HG02610 (cell line): ENCODE measurements around the gene STPG4.
"Not testable (repeated sequence)": the region's sequence is repeated elsewhere in the genome, so short reads cannot be mapped to it uniquely, and the experiment has no call there.

Source experiments
- ATAC-seq: cut with Tn5 transposase; IDR thresholded peaks from one replicate; pipeline ENCODE4 v1.9.1; 2021; ENCODE audit warnings: mild to moderate bottlenecking, moderate library complexity; ENCODE audit not compliant: unreplicated experiment

STPG4 gene

DNA sequence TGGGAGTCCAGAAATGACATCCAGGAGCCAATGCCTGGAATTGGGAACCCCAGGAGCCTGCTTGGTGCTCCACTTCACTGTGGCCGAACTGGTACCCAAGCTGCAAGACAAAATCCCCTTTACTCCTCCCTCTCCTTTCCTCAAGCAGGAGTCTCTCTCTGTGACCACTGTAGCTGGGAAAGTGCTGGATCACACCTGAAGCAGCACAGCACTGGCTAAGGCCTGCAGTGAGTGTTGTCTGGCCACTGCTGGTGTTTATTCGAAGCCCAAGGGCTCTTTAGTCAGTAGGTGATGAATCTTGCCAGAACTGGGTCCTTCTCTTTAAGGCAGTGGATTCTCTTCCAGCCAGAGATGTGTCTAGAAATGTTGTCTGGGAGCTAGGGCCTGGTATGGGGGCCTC, 26.4 kb downstream of the STPG4 start:
- ATAC-seq, result no peak

DNA sequence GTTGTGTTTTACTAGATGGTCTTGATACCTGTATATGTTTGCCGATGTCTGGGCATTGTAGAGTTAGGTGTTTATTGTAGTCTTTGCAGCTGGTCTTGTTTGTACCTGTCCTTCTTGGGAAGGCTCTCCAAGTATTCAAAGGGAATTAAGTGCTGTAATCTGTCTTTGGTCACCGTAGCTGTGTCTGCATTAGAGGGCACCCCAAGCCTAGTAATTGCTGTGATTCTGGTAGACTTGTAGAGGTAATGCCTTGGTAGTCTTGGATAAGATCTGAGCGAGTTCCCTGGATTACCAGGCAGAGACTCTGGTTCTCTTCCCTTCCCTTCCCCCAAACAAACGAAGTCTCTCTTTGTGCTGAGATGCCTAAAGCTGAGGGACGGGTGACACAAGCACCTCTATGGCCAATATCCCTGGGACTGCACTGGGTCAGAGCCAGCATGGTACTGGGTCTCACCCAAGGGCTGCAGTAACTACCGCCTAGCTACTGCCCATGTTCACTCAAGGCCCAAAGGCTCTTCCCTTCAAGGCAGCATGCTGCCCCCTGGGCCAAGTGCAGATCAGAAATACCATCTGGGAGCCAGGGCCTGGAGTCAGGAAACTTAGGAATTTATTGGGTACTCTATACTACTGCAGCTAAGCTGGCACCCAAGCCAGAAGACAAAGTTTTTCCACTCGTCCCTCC, 27.1 kb downstream of the STPG4 start:
- no peak for ATAC-seq

DNA sequence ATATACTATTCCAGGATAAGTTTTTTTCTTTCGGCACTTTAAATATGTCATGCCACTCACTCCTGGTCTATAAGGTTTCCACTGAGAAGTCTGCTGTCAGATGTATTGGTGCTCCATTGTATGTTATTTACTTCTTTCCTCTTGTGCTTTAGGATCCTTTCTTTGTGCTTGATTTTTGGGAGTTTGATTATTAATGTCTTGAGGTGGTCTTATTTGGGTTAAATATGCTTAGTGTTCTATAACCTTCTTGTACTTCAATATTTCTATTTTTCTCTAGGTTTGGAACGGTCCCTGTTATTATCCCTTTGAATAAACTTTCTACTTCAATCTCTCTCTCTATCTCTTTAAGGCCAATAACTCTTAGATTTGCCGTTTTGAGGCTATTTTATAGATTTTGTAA, 28.3 kb downstream of the STPG4 start:
- ATAC-seq, result no peak

DNA sequence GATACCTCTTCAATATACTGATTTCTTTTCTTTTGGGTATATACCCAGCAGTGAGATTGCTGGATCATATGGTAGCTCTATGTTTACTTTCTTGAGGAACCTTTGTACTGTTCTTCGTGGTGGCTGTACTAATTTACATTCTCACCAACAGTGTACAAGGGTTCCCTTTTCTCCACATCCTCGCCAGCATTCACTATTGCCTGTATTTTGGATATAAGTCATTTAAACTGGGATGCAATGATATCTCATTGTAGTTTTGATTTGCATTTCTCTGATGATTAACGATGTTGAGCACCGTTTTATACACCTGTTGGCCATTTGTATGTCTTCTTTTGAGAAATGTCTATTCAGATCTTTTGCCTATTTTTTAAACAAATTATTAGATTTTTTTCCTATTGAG, 30.4 kb downstream of the STPG4 start:
- ATAC-seq, result not testable (repeated sequence)

DNA sequence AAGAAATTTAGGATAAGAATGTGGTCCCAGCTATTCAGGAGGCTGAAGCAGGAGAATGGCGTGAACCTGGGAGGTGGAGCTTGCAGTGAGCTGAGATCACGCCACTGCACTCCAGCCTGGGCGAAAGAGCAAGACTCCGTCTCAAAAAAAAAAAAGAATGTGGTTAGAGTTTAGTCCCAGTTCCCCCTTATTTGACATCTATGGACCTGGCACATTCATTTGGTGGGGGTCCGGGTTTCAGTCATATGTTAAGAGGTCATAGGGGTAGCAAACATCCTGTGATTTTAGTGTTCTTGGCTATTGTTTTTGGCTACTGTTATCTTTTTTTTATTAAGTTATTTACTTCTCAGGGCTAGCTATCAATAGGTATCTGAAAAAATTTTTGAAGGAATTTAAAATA, 34.7 kb downstream of the STPG4 start:
- ATAC-seq, result not testable (repeated sequence)

DNA sequence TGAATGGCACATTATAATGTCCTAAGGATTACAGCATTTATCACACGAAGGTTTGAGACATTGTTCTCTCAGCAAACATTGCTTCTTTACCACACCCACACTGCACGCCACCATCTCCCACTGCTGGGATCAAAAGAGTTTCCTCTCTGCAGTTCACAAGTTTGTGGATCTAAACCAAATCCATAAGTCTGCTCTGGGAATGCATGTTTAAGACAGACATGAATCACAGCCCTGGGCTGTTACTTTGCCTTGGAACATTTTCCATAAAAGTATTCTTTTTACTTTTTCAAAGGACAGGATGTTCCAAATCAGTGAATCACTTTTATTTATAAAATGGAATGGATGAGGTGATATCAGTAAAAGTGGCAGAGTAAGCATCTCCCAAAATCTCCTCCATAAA, 36.1 kb downstream of the STPG4 start:
- no peak for ATAC-seq

DNA sequence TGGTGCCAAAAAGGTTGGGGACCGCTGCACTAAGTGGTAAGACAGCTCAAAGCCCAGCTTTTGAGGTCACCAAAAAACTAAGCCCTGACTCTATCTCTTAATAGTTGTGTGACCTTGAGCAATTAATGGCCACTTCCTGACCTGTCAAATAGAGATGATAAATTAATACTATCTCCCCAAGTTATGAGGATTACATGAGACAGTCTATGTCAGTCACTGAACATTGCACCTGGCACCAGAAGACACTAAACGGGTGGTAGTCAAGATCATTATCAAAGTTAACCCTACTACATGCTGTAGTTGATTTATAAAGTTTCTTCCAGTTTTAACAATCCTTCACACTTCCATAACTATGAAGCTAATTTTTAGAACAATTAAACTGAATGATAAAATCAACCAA, 36.5 kb downstream of the STPG4 start:
- ATAC-seq, result no peak

DNA sequence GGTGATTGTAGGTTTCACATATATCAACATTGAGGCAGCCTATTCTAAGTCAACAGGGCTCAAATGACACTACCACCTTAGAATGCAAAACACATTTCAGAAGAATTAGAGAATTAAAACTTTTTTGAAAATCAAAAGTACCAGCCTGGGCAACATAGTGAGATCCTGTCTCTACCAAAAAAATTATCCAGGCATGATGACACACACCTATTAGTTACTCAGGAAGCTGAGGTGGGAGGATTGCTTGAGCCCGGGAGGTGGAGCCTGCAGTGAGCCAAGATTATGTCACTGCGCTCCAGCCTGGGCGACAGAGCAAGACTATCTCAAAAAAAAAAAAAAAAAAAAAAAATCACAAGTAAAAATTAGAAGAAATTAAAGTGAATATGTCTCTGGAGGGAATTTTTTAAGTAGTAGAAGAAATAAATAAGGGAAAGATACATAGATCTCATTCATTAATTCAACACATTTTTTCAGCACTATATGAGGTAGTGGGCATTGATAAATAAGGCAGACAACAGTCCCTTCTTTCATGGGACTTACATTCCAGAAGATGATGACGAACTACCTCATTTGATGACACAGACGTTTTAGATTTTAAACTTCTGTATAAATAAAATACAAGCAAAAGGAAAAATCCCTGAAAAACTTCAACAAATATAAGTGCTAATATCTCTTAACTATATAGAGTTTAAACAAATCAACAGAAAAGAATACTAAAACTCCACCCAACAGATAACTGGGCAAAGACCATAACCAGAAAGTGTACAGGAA, 42.3 kb downstream of the STPG4 start:
- no peak for ATAC-seq

DNA sequence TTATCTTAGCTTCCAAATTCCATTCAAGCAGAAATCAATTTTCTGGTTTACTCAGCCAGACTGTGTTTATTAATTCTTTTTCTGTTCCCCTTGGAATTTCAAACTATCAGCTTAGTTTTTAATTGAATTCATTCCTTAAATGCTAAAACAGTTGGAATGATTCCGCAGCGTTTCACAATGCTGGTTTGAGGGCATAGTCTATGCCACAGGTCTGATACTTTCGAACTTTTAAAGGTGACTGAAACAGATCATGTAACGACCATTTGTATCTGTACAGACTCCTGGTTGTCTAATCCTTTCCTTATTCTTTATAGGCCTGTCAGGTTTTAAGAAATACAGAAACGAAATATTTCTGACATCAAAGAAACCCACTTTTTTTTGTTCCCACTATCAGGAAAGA, 45.4 kb downstream of the STPG4 start:
- ATAC-seq, result no peak

DNA sequence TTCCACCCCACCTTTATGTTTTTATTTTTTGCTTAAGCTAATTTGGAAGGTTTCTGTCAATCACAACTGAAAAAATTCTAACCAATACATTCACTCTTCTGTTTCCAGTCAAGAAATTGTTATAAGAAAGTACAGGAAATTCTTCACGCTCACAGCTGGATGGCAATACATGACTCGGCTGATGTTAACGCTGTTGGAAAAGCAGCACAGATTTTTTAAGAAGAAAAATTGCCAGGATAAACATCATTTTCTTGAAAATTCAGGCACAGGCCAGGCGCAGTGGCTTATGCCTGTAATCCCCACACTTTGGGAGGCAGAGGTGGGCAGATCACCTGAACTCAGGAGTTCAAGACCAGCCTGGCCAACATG, 46.1 kb downstream of the STPG4 start:
- ATAC-seq, result no peak

DNA sequence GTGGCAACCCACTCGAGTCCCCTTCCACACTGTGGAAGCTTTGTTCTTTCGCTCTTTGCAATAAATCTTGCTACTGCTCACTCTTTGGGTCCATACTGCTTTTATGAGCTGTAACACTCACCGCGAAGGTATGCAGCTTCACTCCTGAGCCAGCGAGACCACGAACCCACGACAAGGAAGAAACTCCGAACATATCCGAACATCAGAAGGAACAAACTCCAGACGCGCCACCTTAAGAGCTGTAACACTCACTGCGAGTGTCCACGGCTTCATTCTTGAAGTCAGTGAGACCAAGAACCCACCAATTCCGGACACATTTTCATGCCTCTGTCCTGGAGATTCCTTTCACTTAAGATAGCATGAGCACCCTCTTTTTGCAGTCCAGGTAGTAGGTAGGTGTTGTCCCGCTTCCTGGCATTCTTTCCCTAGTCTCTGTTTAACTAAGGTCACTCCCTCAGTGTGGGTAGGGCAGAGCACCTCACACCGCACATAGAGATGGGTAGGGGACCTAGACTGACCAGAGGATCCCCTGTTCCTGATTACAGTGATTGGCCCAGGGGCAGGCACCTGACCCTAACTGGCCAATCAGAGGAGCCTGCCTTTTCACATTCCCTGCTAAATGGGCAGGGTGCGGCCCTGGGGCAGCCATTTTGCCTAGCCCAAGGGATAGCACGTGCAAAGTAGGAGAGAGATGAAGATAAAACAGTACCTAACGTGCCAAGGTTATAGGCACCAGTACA, 46.7 kb downstream of the STPG4 start:
- not testable (repeated sequence) for ATAC-seq

DNA sequence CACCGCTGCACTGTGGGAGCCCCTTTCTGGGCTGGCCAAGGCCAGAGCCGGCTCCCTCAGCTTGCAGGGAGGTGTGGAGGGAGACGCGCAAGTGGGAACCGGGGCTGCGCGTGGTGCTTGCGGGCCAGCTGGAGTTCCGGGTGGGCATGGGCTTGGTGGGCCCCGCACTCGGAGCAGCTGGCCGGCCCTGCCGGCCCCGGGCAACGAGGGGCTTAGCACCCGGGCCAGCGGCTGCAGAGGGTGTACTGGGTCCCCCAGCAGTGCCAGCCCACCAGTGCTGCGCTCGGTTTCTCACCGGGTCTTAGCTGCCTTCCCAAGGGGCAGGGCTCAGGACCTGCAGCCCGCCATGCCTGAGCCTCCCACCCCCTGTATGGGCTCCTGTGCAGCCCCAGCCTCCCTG, 47.9 kb downstream of the STPG4 start:
- ATAC-seq, result not testable (repeated sequence)

DNA sequence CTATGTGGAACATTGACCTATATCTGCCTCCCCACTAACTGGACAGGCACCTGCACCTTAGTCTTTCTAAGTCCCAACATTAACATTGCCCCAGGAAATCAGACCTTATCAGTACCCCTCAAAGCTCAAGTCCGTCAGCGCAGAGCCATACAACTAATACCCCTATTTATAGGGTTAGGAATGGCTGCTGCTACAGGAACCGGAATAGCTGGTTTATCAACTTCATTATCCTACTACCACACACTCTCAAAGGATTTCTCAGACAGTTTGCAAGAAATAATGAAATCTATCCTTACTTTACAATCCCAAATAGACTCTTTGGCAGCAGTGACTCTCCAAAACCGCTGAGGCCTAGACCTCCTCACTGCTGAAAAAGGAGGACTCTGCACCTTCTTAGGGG, 48.9 kb downstream of the STPG4 start:
- not testable (repeated sequence) for ATAC-seq

DNA sequence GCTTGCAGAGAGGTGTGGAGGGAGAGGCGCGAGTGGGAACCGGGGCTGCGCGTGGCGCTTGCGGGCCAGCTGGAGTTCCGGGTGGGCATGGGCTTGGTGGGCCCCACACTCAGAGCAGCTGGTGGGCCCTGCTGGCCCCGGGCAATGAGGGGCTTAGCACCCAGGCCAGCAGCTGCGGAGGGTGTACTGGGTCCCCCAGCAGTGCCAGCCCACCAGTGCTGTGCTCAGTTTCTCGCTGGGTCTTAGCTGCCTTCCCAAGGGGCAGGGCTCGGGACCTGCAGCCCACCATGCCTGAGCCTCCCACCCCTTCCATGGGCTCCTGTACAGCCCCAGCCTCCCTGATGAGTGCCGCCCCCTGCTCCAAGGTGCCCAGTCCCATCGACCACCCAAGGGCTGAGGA, 55.4 kb downstream of the STPG4 start:
- not testable (repeated sequence) for ATAC-seq

DNA sequence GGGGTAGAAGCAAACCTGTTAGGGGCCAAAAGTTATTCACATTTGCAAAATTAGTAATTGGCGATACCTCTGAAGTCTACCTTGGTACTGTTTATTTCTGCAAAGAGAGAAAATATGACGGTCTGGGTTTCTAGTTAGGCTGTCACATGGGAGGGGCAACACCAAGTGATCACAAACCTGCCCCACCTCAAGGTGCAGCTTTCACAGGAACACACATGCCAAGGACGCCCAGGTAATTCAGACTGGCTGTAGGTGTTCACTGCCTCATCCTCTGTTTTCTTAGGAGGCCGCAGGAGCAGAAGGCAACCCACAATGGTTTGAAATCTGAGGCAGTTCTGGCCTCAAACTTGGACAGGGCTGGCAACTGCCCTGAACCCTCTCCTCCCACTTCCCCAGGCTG, 56.2 kb downstream of the STPG4 start:
- no peak for ATAC-seq

DNA sequence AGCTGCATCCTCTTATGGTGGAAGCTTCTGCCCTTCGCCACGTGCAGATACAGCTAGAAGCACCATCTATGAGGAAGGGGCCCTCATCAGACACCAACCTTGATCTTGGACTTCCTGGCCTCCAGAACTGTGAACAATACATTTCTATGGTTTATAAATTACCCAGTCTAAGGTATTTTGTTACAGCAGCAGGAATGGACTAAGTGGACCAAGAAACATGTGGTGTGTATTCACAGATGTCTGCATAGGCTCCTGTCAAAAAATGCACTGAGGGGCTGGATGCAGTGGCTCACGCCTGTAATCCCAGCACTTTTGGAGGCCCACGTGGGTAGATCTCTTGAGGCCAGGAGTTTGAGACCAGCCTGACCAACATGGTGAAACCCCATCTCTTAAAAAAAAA, 57.5 kb downstream of the STPG4 start:
- no peak for ATAC-seq

DNA sequence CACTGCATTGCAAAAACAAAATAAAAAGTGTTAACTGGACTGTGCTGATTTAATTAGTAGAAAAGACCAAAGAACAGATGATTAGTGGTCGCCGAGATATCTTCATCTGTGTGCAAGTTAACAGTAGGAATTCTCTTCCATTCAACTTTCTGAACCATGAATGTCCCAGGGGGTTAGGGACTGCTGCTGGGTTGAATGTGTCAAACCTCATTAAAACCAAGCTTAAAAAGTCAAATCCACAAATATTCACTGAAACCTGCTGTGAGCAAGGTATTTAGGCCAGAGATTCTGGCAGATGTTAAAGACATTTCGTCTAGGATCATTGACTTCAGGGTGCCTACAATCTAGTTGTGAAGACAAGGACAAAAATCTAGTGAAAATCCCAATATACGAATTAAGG, 58.7 kb downstream of the STPG4 start:
- no peak for ATAC-seq

DNA sequence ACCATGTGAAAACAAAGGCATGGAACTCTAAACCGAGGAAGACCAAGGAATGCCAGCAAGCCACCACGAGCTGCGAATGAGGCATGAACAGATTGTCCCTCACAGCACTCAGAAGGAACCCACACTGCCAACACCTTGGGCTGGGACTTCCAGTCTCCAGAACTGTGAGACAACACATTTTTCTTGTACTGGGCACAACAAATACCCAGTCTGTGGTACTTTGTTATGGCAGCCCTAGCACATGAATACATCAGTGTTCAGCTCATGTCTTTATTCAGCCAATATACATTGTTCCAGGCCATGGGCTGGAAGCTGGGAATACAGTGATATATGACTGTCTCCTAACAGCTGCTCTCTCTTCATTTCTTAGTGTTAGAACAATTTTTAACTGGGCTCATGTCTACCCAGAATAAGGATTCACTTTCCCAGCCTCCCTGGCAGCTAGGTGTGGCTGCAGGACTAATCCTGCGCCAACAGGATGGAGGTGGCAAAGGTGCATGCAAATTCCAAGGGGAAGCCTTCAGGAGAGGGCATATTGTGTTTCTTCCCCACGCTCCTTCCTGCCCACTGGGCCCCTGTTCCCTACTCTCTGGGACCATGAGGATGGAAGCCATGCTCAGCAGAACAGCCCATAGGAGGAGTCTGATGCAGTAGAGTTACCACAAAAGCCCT, 59.6 kb downstream of the STPG4 start:
- no peak for ATAC-seq

DNA sequence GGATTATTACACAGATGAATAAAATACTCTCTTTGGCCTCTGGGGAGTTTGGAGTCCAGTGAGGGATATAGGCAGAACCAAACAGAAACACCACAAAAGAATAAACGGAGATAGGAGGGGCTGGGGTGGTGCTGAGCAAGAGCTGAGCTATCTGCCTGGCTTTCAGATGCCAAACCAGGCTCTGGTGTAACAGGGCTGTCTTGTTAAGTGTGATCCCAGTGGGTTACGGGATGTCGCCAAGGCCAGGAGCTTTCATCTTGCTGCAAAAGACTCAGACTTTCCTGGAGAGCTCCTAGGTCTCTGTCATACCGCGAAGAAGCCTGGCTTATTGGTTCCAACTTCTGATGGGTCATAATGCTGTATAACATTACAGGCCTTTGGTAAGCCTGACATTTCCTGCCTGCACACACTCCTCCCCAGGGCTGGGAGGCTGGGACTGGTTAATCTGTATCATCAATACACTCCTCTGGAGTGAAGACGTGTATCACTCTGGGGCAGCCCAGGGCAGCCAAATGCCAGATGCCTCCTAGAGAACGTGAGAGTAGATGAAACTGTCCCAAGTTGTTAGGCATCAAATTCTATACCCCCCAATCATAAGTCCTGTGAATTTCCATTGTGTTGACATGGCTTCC, 60.5 kb downstream of the STPG4 start:
- ATAC-seq, result no peak

DNA sequence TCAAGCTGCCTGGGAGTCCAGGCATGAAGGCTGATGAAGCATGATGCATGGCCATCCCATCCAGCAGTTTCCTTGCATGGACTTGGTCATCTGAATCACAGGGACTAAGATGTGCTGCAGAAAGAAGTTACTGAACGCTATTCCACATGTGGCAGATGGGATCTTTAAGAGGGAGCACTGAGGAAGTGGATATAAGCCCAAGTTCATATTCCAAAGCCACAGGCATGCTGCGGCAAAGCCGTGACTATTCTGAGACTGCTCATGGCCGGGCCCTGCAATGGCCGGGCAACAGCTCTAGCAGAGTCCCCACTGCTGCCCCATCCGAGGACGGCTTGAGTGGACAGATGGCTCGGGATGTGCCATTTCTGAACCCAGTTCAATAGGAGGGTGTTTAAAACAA, 61.5 kb downstream of the STPG4 start:
- no peak for ATAC-seq

DNA sequence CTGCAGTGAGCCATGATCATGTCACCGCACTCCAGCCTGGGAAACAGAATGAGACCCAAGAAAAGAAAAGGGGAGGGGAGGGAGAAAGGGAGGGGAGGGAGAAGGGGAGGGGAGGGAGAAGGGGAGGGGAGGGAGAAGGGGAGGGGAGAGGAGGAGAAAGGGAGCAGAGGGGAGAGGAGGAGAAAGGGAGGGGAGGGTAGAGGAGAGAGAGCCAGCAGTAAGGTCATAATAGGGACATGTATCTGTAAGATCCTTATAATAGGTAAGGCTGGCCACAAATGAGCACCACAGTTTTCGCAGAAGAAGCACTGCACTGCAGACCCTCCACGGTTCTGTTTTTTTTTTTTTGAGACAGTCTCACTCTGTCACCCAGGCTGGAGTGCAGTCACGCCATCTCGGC, 62.6 kb downstream of the STPG4 start:
- ATAC-seq, result no peak
